Tibial nerve (tissue), 4 donors: ENCODE results near the gene EPHB4. TPM values are rescaled to one million over a fixed set of nuclear protein-coding genes. Genes with fewer than 3 reads are reported as not detected.

Experiments
- DNase-seq, 2 donors: peaks; one replicate each; pipeline ENCODE4 v3.0.0-alpha.2; 2019; ENCODE audit warnings: low spot score in 2 of 2
- H3K27ac ChIP-seq, 4 donors: fragments of 200-600 bp; sonication (generic) in 3 of 4; one replicate each; pipeline ENCODE4 v1.5.1; 2017 to 2019; ENCODE audit warnings: mild to moderate bottlenecking in 1 of 4
- H3K27me3 ChIP-seq, 2 donors: fragments of 200-600 bp; sonication (generic) in 1 of 2; one replicate each; pipeline versions ENCODE4 v1.5.1 to v1.6.0; 2017 to 2019
- H3K36me3 ChIP-seq, 3 donors: fragments of 200-600 bp; sonication (generic); one replicate each; pipeline ENCODE4 v1.5.1; 2018 to 2019
- H3K4me1 ChIP-seq, 4 donors: fragments of 200-600 bp; sonication (generic) in 3 of 4; one replicate each; pipeline ENCODE4 v1.5.1; 2017 to 2019
- H3K4me3 ChIP-seq, 4 donors: fragments of 200-600 bp; sonication (generic) in 3 of 4; one replicate each; pipeline ENCODE4 v1.5.1; 2017 to 2019; ENCODE audit warnings: mild to moderate bottlenecking in 1 of 4, moderate library complexity in 1 of 4
- H3K9me3 ChIP-seq, 4 donors: fragments of 200-600 bp; sonication (generic) in 3 of 4; one replicate each; pipeline ENCODE4 v1.5.1; 2017 to 2019
- CTCF ChIP-seq, 5 experiments: fragments of 200-600 bp in 3 of 5; fragments of 450-650 bp in 2 of 5; sonication (generic) in 3 of 5; IDR thresholded peaks; one replicate each; pipeline ENCODE4 v1.5.1; 2016 to 2019; ENCODE audit warnings: antibody characterized with exemption in 5 of 5, mild to moderate bottlenecking in 3 of 5, moderate library complexity in 2 of 5
- EP300 ChIP-seq, 2 donors: sonication (generic); formaldehyde crosslinking; IDR thresholded peaks; one replicate each; pipeline ENCODE4 v1.6.1; 2017; ENCODE audit warnings: antibody characterized with exemption in 2 of 2, mild to moderate bottlenecking in 1 of 2
- POLR2A ChIP-seq, 2 donors: fragments of 450-650 bp; IDR thresholded peaks; one replicate each; pipeline ENCODE4 v1.6.1; 2017; ENCODE audit warnings: antibody characterized with exemption in 2 of 2, mild to moderate bottlenecking in 2 of 2, moderate library complexity in 2 of 2
- WGBS, 2 donors: methylation state at CpG; one replicate each; pipeline ENCODE4 v1.1.5; 2018; 5-methylcytosine and 5-hydroxymethylcytosine counted together
- total RNA-seq, 4 donors: library from RNA; depleted of rRNA; stranded (reverse); fragments of >200 nt; gene quantifications; one replicate each; pipeline ENCODE4 v1.1.0, GENCODE V29; 2016

EPHB4 gene
- total RNA-seq, 4 donors from 2014 or later: 15.5 to 37.5 (median 25.9) TPM

GRCh38 chr7:100865372-100865911 is 38.1 kb upstream of the EPHB4 start:
- no peaks in the 10 kb centered on the region for H3K27me3 ChIP-seq
- H3K4me1 ChIP-seq: peaks cover 0 to 48% (median 30%) of the 10 kb centered on the region in 4 donors
- H3K4me3 ChIP-seq: peak overlapping the region in 2 of 4 donors; percentile 83 to 89
- 84 to 85% methylated on average over 17 of the region's 17 CpGs for WGBS, 2 donors
- no peaks in the 10 kb centered on the region for H3K9me3 ChIP-seq
- H3K27ac ChIP-seq: peak overlapping the region; percentile 96 to 99 (median 98)
- TF ChIP-seq POLR2A (IDR thresholded peaks at IDR 0.05) (no peak), CTCF (IDR thresholded peaks at IDR 0.05) (no peak), EP300 (IDR thresholded peaks at IDR 0.05) (no peak)
- peaks cover 0 to 56% (median 0%) of the 10 kb centered on the region in 3 donors for H3K36me3 ChIP-seq
- no peak for DNase-seq

GRCh38 chr7:100864263-100864845 is 37.0 kb upstream of the EPHB4 start:
- Histone ChIP-seq H3K27me3 (no peaks in the 10 kb centered on the region), H3K36me3 (peaks cover 0 to 61% (median 0%) of the 10 kb centered on the region in 3 donors), H3K4me3 (no peak overlapping the region), H3K9me3 (no peaks in the 10 kb centered on the region), H3K27ac (no peak overlapping the region), H3K4me1 (peaks cover 0 to 43% (median 30%) of the 10 kb centered on the region in 4 donors)
- no peak for DNase-seq
- no peak for TF ChIP-seq EP300 (IDR thresholded peaks at IDR 0.05)
- WGBS, 2 donors: 90 to 91% methylated on average over 12 of the region's 12 CpGs

- peaks cover 0 to 35% (median 23%) of the 10 kb centered on the region in 4 donors for H3K4me1 ChIP-seq
- TF ChIP-seq POLR2A (IDR thresholded peaks at IDR 0.05): no peak
- no peak for TF ChIP-seq EP300 (IDR thresholded peaks at IDR 0.05)
- TF ChIP-seq CTCF (IDR thresholded peaks at IDR 0.05): no peak
- peak in 1 of 2 donors; percentile 37 for DNase-seq
- WGBS, 2 donors: 46 to 49% methylated on average over 10 of the region's 10 CpGs
- H3K4me3 ChIP-seq: no peak overlapping the region
- H3K27ac ChIP-seq: peak overlapping the region in 1 of 4 donors; percentile 25
- H3K36me3 ChIP-seq: peaks cover 0 to 61% (median 0%) of the 10 kb centered on the region in 3 donors
- no peaks in the 10 kb centered on the region for H3K27me3 ChIP-seq
- no peaks in the 10 kb centered on the region for H3K9me3 ChIP-seq
These were observed 36.2 kb upstream of the EPHB4 start for GRCh38 chr7:100863406-100863950.

GRCh38 chr7:100861616-100861985 is 34.3 kb upstream of the EPHB4 start:
- Histone ChIP-seq H3K27ac (no peak overlapping the region), H3K4me3 (no peak overlapping the region), H3K4me1 (peaks cover 0 to 23% (median 15%) of the 10 kb centered on the region in 4 donors), H3K36me3 (peaks cover 0 to 77% (median 0%) of the 10 kb centered on the region in 3 donors), H3K27me3 (no peaks in the 10 kb centered on the region), H3K9me3 (no peaks in the 10 kb centered on the region)
- WGBS, 2 donors: 85 to 88% methylated on average over 8 to 14 of the region's 14 CpGs
- DNase-seq: no peak
- no peak for TF ChIP-seq EP300 (IDR thresholded peaks at IDR 0.05)
- no peak for TF ChIP-seq POLR2A (IDR thresholded peaks at IDR 0.05)
- no peak for TF ChIP-seq CTCF (IDR thresholded peaks at IDR 0.05)

DNA sequence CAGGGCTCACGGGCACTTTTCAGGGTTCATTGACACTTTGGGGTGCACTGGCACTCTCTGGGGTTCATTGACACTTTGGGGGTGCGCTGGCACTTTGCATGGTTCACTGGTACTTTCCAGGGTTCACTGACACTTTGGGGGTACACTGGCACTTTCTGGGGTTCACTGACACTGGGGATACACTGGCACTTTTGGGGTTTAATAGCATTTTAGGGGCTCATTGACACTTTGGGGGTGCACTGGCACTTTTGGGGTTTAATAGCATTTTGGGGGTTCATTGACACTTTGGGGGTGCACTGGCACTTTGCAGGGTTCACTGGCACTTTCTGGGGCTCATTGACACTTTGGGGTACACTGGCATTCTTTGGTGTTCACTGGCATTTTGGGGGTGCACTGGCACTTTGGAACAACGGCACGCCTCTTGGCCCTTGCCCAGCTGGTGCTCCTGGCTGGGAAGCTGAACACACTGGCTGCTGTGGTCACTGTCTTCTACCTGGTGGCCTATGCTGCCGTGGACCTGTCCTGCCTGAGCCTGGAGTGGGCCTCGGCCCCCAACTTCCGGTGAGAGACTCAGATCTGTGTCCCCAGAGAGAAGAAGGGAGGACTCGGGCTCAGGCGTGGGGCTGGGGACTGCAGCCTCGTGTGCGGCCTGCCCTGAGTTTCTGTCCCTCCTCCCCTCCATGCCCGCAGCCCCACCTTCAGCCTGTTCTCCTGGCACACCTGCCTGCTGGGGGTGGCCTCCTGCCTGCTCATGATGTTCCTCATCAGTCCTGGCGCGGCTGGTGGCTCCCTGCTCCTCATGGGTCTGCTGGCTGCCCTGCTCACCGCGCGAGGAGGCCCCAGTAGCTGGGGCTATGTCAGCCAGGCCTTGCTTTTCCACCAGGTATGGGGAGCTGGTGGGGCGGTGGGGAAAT is 33.6 kb upstream of the EPHB4 start:
- peaks cover 0 to 80% (median 0%) of the 10 kb centered on the region in 3 donors for H3K36me3 ChIP-seq
- no peak for DNase-seq
- H3K27ac ChIP-seq: no peak overlapping the region
- WGBS, 2 donors: 91 to 92% methylated on average over 17 to 18 of the region's 18 CpGs
- no peaks in the 10 kb centered on the region for H3K27me3 ChIP-seq
- TF ChIP-seq EP300 (IDR thresholded peaks at IDR 0.05) (no peak), CTCF (IDR thresholded peaks at IDR 0.05) (no peak), POLR2A (IDR thresholded peaks at IDR 0.05) (no peak)
- H3K9me3 ChIP-seq: no peaks in the 10 kb centered on the region
- peaks cover 0 to 17% (median 9%) of the 10 kb centered on the region in 4 donors for H3K4me1 ChIP-seq
- no peak overlapping the region for H3K4me3 ChIP-seq
